ENCODE data around the gene GPBAR1. TPM values are rescaled to one million over a fixed set of nuclear protein-coding genes. Genes with fewer than 3 reads are reported as not detected.

Gene GPBAR1
- total RNA-seq, 2 donors from 2014 or later = 1.1 to 1.3 TPM

DNA sequence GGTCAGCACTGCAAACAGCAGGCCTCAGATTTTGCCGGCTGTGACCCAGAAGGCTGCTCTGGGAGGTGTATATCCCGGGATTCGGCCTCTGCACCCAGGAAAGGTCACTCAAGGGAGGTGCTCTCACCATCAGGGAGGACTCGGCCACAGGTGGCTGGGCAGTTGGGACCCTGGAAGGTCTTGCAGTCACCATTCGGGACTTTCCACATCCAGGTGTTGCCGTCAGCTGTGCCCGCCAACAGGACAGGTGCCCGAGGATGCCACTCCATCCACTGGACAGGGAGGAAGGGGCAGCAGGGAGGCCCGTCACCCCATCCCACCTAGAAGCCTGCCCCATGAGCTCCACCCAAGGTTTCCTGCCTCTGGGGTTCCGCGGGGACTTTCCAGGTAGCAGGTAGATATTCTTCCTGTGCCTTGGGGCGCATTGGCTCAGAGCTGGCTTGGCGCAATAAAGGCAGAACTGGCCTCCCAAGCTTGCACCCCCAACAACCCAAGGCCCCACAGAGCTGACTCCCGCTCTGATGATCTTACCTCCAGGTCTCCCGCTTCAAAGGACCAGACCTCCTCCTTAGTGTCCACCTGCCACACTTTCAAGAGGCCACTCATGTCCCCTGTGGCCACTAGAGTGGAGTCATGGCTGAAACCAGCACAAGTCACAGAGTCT, 5.6 kb downstream of the GPBAR1 start:
- no peak overlapping the region for H3K4me3 ChIP-seq
- intact Hi-C loops (cut with DNase I) = no loop called here
- H3K36me3 ChIP-seq = no peaks in the 10 kb centered on the region
- no peaks in the 10 kb centered on the region for H3K9me3 ChIP-seq
- DNase-seq = no peak
- no peak overlapping the region for H3K9ac ChIP-seq (ENCODE audit: low read depth in 2 of 2, low read length in 2 of 2)
- TF ChIP-seq, protein P1, sequence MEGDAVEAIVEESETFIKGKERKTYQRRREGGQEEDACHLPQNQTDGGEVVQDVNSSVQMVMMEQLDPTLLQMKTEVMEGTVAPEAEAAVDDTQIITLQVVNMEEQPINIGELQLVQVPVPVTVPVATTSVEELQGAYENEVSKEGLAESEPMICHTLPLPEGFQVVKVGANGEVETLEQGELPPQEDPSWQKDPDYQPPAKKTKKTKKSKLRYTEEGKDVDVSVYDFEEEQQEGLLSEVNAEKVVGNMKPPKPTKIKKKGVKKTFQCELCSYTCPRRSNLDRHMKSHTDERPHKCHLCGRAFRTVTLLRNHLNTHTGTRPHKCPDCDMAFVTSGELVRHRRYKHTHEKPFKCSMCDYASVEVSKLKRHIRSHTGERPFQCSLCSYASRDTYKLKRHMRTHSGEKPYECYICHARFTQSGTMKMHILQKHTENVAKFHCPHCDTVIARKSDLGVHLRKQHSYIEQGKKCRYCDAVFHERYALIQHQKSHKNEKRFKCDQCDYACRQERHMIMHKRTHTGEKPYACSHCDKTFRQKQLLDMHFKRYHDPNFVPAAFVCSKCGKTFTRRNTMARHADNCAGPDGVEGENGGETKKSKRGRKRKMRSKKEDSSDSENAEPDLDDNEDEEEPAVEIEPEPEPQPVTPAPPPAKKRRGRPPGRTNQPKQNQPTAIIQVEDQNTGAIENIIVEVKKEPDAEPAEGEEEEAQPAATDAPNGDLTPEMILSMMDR (IDR thresholded peaks at IDR 0.05) = no peak
- H3K27ac ChIP-seq = no peak overlapping the region
- peaks cover 21% of the 10 kb centered on the region for H3K4me1 ChIP-seq
- no peaks in the 10 kb centered on the region for H3K27me3 ChIP-seq

DNA sequence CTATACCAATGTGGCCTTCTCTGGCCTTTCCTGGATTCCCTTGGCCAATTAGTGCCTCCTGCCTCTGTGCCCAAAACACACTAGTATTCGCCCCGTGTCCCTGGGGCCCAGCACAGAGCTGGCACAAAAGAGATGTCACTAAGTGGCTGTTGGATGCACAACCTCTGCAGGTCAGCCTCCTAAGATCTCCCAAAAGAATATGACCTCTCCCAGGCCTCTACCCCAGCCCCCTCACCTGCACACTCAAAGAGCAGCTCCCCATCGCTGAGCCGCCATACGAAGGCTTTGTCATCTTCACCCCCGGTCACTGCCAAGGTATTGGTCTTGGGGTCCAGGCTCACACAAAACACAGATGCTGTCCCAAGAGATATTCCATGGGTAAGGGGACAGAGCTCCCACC, 6.4 kb downstream of the GPBAR1 start:
- no peak overlapping the region for H3K27ac ChIP-seq
- H3K27me3 ChIP-seq = no peaks in the 10 kb centered on the region
- no peak overlapping the region for H3K9ac ChIP-seq (ENCODE audit: low read depth in 2 of 2, low read length in 2 of 2)
- H3K4me3 ChIP-seq = no peak overlapping the region
- H3K36me3 ChIP-seq = no peaks in the 10 kb centered on the region
- intact Hi-C loops (cut with DNase I) = no loop called here
- no peaks in the 10 kb centered on the region for H3K9me3 ChIP-seq
- H3K4me1 ChIP-seq = peaks cover 24% of the 10 kb centered on the region
- no peak for DNase-seq
- TF ChIP-seq, protein P1 (IDR thresholded peaks at IDR 0.05) = no peak

DNA sequence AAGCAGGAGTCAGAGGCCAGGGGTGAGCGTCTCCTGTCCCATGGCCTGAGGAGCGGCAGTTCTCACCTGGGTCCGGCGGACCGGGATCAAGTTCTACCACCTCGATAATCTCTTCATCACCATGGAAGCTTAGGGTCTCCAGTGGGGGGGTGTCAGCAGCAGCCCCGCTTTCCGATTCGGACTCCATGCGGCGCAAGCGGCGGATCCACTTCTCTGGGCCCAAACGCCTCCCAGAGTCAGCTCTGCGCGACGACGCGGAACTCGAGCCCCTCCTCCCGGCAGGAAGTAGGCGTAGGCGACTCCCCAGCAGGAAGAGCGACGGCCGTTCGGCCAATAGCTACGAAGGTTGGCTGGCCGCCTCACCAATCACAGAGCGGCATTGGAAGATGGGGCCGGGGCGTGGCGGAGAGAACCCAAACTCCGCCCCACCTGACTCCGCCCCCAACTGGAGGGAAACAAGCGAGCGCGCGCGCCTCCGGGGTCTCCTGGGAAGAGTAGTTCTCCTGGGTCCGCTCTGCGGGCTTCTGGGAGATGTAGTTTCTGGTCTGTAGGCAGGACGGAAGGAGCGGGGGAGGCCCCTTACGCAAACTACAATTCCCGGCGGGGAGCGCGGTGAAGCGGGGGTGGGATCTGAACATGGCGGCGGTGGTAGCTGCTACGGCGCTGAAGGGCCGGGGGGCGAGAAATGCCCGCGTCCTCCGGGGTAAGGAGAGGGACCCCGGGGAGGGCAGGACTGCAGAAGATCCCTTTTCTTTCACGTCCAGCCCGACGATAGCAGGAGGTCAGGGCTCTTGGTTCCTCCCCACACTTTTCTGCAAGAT, 9.3 kb downstream of the GPBAR1 start, which contains the start of the genes AAMP and PNKD:
AAMP (minus strand) TSS at position 238 of the 821 bp plus-strand sequence; CDS start at position 187, 51 bp downstream.
PNKD (plus strand) TSS at position 620 of the 821 bp plus-strand sequence; CDS start at position 637, 17 bp downstream.
- H3K4me1 ChIP-seq = peaks cover 23% of the 10 kb centered on the region

DNA sequence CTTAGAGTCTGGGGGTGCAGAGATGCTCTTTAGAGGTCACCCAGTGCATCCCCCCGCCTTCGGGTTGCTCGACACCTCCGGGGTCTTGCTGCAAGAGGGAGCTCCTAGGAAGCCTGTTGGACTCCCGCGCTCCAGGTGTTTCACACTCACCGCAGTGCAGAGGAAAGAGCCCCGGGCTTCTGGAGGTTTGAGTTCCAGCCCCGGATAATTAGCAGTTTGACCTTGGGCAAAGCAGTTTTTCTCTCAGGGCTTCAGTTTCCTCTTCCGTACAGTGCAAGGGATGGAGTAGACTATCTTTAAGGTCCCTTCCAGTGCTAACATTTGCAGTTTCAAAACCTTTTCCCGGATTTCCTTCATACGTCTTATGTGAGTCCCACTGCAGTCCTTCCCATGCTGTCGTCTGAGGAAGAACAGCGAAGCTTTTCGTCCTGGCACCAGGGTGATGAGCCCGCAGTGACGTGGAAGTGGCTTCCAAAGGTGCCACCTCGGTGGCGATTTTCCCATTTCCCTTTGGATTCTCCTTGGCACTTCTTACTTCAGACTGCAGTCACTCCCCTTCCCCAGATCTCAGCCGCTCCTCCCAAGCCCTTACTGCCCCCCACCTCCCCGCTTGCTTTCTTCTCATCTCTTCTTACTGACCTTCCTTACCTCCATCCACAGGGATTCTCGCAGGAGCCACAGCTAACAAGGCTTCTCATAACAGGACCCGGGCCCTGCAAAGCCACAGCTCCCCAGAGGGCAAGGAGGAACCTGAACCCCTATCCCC, 10.1 kb downstream of the GPBAR1 start:
- no peak for DNase-seq
- TF ChIP-seq, protein P1 (IDR thresholded peaks at IDR 0.05) = no peak
- H3K36me3 ChIP-seq = peaks cover 13% of the 10 kb centered on the region

More for the DNA sequence above, 9.3 kb downstream of the GPBAR1 start, which contains the start of the genes AAMP and PNKD:
- peak within 1 kb of the TSS; percentile 91 to 95 for H3K9ac ChIP-seq (ENCODE audit: low read depth in 2 of 2, low read length in 2 of 2)
- no peaks in the 10 kb centered on the region for H3K27me3 ChIP-seq
- peaks cover 5% of the 10 kb centered on the region for H3K36me3 ChIP-seq
- peak; percentile 100 for DNase-seq
- intact Hi-C loops (cut with DNase I) = no loop called here
- H3K27ac ChIP-seq = peak within 1 kb of the TSS; percentile 82
- no peaks in the 10 kb centered on the region for H3K9me3 ChIP-seq
- H3K4me3 ChIP-seq = peak within 1 kb of the TSS; percentile 81
- TF ChIP-seq, protein P1 (IDR thresholded peaks at IDR 0.05) = peak; percentile 20

DNA sequence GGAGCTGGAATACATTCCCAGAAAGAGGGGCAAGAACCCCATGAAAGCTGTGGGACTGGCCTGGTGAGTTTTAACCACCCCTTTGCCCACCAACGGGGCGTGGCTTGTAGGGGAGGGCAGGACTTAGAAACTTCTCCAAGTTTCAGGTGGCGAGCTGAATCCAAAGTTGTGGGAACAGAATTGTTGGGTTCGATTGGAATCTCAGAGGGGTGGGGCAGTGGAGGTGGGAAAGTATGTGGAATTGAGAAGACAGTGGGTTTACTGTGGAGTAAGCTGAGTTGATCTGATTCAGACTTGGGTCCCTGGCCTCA, 10.6 kb downstream of the GPBAR1 start:
- H3K27me3 ChIP-seq = no peaks in the 10 kb centered on the region
- peak; percentile 71 for DNase-seq
- peak overlapping the region; percentile 68 to 95 for H3K9ac ChIP-seq (ENCODE audit: low read depth in 2 of 2, low read length in 2 of 2)
- intact Hi-C loops (cut with DNase I) = no loop called here
- peaks cover 24% of the 10 kb centered on the region for H3K4me1 ChIP-seq
- peaks cover 17% of the 10 kb centered on the region for H3K36me3 ChIP-seq
- H3K4me3 ChIP-seq = peak overlapping the region; percentile 81
- H3K27ac ChIP-seq = peak overlapping the region; percentile 82
- TF ChIP-seq, protein P1 (IDR thresholded peaks at IDR 0.05) = no peak
- no peaks in the 10 kb centered on the region for H3K9me3 ChIP-seq

More for the DNA sequence above, 10.1 kb downstream of the GPBAR1 start:
- intact Hi-C loops (cut with DNase I) = no loop called here
- peak overlapping the region; percentile 81 for H3K4me3 ChIP-seq
- H3K27ac ChIP-seq = peak overlapping the region; percentile 82
- H3K9ac ChIP-seq (ENCODE audit: low read depth in 2 of 2, low read length in 2 of 2) = peak overlapping the region; percentile 68 to 95
- no peaks in the 10 kb centered on the region for H3K27me3 ChIP-seq
- H3K4me1 ChIP-seq = peaks cover 24% of the 10 kb centered on the region
- H3K9me3 ChIP-seq = no peaks in the 10 kb centered on the region

Data from colonic mucosa (tissue), 4 donors.